GM18507 (cell line): Measurements from ENCODE around the gene MSI2.
"Not testable (repeated sequence)": the region's sequence is repeated elsewhere in the genome, so short reads cannot be mapped to it uniquely, and the experiment has no call there.

Experiments used
- DNase-seq: peaks from one replicate; pipeline ENCODE4 v3.0.0; 2011; ENCODE audit warnings: low read depth; ENCODE audit not compliant: insufficient read length; ENCODE audit errors: extremely low spot score
- FAIRE-seq: peaks from 2 replicates; lab custom pipeline; 2011; peaks lifted over from hg19 to GRCh38; lab: Jason Lieb, UNC

MSI2 gene

GRCh38 chr17:57484081-57484666 is 227.9 kb downstream of the MSI2 start:
- FAIRE-seq = no peak
- DNase-seq = no peak

- no peak for DNase-seq
- no peak for FAIRE-seq
Measured at GRCh38 chr17:57484826-57485565, 228.7 kb downstream of the MSI2 start.

- FAIRE-seq = no peak
- DNase-seq = no peak
Measured at GRCh38 chr17:57485566-57485865, 229.2 kb downstream of the MSI2 start.

DNA sequence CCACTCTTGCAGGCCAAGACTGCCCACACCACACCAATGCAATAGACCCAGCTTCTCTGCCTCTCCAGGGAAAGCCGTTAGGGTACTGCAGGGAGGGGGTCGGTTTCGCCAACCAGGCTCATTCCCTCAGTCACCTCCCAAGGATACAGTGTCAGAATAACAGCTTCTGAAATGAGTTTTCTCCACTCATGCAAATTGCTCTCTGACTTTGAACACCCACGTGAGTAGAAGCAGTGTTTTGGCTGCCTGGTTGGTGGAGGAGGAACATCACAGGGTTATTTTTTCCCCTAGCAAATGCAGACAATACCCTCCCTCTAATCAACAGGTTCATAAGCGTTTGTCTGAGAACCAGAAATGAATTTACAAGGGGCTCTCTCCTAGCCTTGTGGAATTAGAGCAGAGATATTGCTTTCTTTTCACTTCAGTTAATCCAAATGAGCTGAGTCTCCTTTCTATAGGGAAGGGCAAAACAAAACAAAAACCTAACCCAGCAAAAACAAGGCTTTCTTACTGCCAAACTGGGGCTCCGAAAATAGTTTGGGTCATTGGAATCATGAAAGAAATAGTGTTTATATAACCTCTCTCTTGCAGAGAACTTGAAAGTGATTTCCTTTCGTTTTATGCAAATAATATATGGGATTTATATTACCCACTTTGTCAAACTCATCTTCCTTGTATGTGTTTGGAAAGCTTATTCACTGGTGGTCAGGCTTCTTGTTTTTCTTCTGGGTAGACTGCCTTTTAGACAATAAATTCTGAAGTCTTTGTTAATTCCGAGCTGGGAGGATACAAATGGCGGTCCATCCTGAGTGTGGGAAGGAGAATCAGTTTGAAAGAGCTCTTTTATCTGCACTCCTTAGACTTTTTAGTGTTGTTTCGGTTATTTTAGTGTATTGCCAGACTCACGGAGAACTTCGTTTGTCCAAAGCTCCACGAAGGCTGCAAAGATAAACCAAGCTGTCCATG is 229.9 kb downstream of the MSI2 start:
- FAIRE-seq (no peak), DNase-seq (no peak)

GRCh38 chr17:57486882-57487301 is 230.6 kb downstream of the MSI2 start:
- DNase-seq = no peak
- FAIRE-seq = no peak

DNA sequence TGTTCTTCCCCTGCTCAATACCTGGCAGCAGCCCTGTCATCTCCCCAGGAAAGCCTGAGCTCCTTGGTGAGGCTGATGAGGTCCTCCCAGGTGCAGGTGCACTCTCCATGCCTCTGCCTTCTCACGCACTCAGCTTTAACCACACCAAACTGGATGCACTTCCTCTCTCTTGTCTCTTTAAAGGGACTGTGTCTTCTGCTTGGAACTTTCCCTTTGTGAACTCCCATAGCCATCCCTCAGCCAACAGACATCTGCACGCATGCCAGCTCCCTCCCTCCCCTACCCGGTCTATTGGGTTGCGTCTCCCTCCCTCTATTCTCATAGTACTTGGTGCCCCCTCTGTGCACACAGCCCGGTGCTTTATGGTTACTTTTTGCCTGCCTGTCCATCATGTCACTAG is 231.2 kb downstream of the MSI2 start:
- FAIRE-seq = no peak
- no peak for DNase-seq

- DNase-seq = no peak
- FAIRE-seq = no peak
Measured at GRCh38 chr17:57488856-57489255, 232.5 kb downstream of the MSI2 start.

DNA sequence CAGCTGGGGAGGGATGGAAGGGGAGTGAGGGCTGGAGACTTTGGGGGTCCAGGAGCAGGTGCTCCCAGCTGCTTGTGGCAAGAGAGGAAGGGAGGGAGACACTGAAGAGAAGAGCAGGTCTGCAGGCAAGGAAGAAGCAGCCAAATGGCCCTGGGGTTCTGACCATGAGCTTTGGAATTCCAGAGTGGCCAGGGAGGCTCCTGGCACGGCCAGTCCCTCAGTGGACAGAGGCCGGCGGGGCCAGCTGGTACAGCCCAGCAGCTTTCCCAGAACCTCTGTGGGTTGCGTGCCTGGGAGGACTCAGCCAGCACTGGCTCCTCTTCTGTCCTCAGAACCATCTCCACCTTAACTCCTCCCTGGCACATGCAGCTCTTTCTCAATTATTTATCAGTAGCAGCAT is 233.0 kb downstream of the MSI2 start:
- DNase-seq = no peak
- FAIRE-seq = no peak

GRCh38 chr17:57490111-57490845 is 234.0 kb downstream of the MSI2 start:
- FAIRE-seq (no peak), DNase-seq (no peak)

DNA sequence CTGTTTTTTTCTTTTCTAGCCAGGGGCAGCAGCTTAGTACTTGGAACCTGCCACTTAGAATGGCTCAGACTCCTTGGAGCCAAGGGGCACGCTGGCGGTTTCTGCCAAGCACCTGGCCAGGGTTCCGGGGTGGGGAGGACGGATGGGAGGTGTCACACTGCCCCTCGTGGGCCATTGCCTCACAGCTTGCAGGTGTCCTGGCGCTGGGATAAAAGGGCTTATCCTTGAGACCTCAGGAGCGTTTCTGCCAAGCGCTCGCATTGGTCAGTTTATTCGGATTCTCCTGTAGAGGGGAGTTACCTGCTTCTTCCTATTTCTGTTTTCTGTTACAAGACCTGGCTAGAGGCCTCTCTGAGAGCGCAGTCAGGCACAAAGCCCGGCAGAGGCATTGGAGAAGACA is 234.6 kb downstream of the MSI2 start:
- FAIRE-seq = no peak
- no peak for DNase-seq

- FAIRE-seq (no peak), DNase-seq (no peak)
Measured at GRCh38 chr17:57493171-57493570, 236.8 kb downstream of the MSI2 start.

- FAIRE-seq = no peak
- DNase-seq = no peak
Measured at GRCh38 chr17:57493625-57494024, 237.3 kb downstream of the MSI2 start.

DNA sequence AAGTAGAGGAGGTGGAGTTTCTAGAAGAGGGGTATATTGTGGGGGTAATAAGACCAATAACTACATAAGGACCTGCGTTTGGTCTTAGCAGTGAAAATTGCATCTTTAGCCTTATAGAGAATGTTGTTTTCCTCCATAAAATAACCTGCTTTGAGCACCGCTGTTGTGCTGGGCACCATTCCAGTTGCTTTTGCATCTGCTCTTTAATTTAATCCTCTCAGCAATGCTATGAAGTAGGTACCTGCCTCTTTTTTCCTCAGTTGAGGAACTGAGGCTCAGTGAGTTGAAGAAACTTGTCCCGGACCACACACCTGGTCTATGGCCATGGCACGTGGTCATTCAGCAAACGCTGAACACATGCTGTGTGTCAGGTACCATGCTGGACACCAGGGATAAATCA is 238.1 kb downstream of the MSI2 start:
- DNase-seq (no peak), FAIRE-seq (no peak)

DNA sequence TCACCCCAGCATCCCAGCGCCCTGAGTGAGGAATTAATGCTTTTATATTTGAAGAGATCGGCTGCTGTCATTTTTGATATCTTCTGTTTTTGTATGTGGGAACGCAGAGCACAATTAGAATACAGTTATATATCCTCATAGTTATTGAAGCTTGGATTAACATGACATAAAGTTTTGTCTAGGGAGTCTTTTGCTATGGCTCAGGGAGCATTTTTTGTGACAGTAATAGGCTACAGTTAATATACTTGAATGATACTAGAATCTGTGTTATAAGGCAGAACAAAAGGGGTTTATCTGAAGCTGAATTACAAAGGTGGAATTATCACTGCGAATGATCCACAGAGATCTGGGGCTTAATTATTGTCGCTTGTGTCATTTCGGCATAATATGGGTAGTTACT is 239.4 kb downstream of the MSI2 start:
- FAIRE-seq = no peak
- no peak for DNase-seq

- FAIRE-seq = no peak
- no peak for DNase-seq
Measured at GRCh38 chr17:57496382-57496781, 240.1 kb downstream of the MSI2 start.

DNA sequence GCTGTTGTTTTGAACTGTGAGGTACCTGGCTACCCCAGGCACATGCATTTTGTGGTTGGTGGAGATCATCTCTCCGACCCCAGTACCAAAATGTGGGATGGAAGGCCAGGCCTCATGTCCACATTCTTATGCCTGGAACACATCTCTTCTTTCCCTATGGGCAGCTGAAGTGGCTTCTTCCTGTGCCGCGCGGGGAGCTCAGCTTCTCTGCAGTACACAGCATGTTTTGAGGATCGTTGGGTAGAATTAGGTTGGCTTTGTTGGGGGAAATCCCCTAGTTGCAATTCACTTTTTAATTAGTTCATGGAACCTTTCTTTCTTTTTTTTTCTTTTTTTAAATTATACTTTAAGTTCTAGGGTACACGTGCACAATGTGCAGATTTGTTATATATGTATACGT is 242.1 kb downstream of the MSI2 start:
- no peak for FAIRE-seq
- DNase-seq = no peak

DNA sequence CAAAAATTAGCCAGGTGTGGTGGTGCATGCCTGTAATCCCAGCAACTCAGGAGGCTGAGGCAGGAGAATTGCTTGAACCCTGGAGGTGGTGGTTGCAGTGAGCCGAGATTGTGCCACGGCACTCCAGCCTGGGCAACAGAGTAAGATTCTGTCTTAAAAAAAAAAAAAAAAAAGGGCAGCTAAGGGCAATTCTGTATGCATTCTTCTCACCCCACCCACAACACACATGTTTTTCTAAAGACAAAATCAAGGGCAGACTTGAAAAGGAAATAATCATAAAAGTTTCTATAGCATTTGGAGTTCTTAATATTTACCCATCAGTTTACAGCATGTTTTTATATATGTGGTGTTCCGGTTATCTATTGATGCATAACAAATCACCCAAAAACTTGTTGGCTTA is 242.9 kb downstream of the MSI2 start:
- FAIRE-seq, DNase-seq: not testable (repeated sequence)

GRCh38 chr17:57499648-57500049 is 243.3 kb downstream of the MSI2 start:
- no peak for DNase-seq
- FAIRE-seq = no peak

DNA sequence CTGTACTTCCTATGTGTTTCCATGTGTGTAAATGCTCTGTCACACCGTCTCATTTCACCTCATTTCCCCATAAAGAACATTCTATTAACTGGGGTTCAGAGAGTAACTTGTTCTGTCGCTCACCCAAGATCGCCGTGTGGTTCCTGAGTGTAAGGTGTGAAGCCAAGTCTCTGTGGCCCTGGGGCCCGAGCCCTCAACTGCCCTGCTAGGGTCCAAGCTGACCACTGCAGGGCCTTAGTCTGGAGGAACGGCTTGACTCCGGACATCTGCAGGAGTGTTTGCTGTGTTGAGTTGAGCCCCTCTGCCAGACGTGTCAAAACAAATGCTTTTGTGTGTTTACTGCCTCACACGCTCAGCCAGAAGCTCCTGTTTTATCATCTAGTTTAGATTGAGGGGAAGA is 244.7 kb downstream of the MSI2 start:
- FAIRE-seq = no peak
- DNase-seq = no peak

- no peak for FAIRE-seq
- DNase-seq = no peak
Measured at GRCh38 chr17:57502022-57502421, 245.7 kb downstream of the MSI2 start.
